ENCODE data around the gene KCNE4. TPM values are rescaled to one million over a fixed set of nuclear protein-coding genes. Genes with fewer than 3 reads are reported as not detected.

KCNE4 gene
- total and polyA plus RNA-seq, 4 donors, result 0.19 to 0.42 (median 0.31) TPM

- Histone ChIP-seq H3K36me3 (ENCODE audit: control insufficient read depth in 4 of 4, insufficient read depth in 3 of 4, low read depth in 1 of 4, low read length in 3 of 4) (no peaks in the 10 kb centered on the region), H3K9ac (ENCODE audit: low read depth in 1 of 2, low read length in 2 of 2) (no peak overlapping the region), H3K27me3 (ENCODE audit: control insufficient read depth in 4 of 4, insufficient read depth in 4 of 4, low read length in 3 of 4) (no peaks in the 10 kb centered on the region), H3K9me3 (ENCODE audit: control insufficient read depth in 4 of 4, low read length in 3 of 4) (no peaks in the 10 kb centered on the region), H3K4me1 (ENCODE audit: control insufficient read depth in 4 of 4, insufficient read depth in 4 of 4, low read length in 3 of 4) (no peaks in the 10 kb centered on the region), H3K4me3 (ENCODE audit: low read depth in 1 of 3, low read length in 3 of 3) (no peak overlapping the region), H3K27ac (ENCODE audit: low read depth in 1 of 2, low read length in 2 of 2) (no peak overlapping the region)
- 68% methylated on average over 4 of the region's 4 CpGs for WGBS
- DNase-seq (ENCODE audit: low spot score), result no peak
- peak; percentile 10 to 16 for TF ChIP-seq RAD21 (IDR thresholded peaks at IDR 0.05)
- TF ChIP-seq MAX (IDR thresholded peaks at IDR 0.05), result no peak
- TF ChIP-seq YY1 (IDR thresholded peaks at IDR 0.05), result no peak
- no peak for TF ChIP-seq ATF3 (IDR thresholded peaks at IDR 0.05)
- no peak for TF ChIP-seq FOXA2 (IDR thresholded peaks at IDR 0.05)
Observed at GRCh38 chr2:223100061-223100511, 48.1 kb downstream of the KCNE4 start.

- Histone ChIP-seq H3K9me3 (ENCODE audit: control insufficient read depth in 4 of 4, low read length in 3 of 4) (no peaks in the 10 kb centered on the region), H3K9ac (ENCODE audit: low read depth in 1 of 2, low read length in 2 of 2) (no peak overlapping the region), H3K4me1 (ENCODE audit: control insufficient read depth in 4 of 4, insufficient read depth in 4 of 4, low read length in 3 of 4) (no peaks in the 10 kb centered on the region), H3K36me3 (ENCODE audit: control insufficient read depth in 4 of 4, insufficient read depth in 3 of 4, low read depth in 1 of 4, low read length in 3 of 4) (no peaks in the 10 kb centered on the region), H3K27me3 (ENCODE audit: control insufficient read depth in 4 of 4, insufficient read depth in 4 of 4, low read length in 3 of 4) (no peaks in the 10 kb centered on the region), H3K4me3 (ENCODE audit: low read depth in 1 of 3, low read length in 3 of 3) (no peak overlapping the region), H3K27ac (ENCODE audit: low read depth in 1 of 2, low read length in 2 of 2) (no peak overlapping the region)
- 47% methylated on average over 4 of the region's 4 CpGs for WGBS
- no peak for DNase-seq (ENCODE audit: low spot score)
- TF ChIP-seq FOXA1 (IDR thresholded peaks at IDR 0.05) (no peak), FOXA2 (IDR thresholded peaks at IDR 0.05) (no peak), RAD21 (IDR thresholded peaks at IDR 0.05) (peak; percentile 51 to 73), SP1 (IDR thresholded peaks at IDR 0.05) (no peak), GABPA (IDR thresholded peaks at IDR 0.05 in 1 of 2, conservative IDR thresholded peaks at IDR 0.05 in 1 of 2) (no peak), CTCF (IDR thresholded peaks at IDR 0.05; ENCODE audit: low read depth, low read length, missing input control) (peak; percentile 37), REST (IDR thresholded peaks at IDR 0.05) (no peak)
Observed at GRCh38 chr2:223101340-223102039, 49.5 kb downstream of the KCNE4 start.

GRCh38 chr2:223102040-223102400 lies 50.0 kb downstream of the KCNE4 start:
- no peak overlapping the region for H3K27ac ChIP-seq (ENCODE audit: low read depth in 1 of 2, low read length in 2 of 2)
- WGBS, result 72% methylated on average over 3 of the region's 3 CpGs
- H3K9ac ChIP-seq (ENCODE audit: low read depth in 1 of 2, low read length in 2 of 2), result no peak overlapping the region
- no peaks in the 10 kb centered on the region for H3K9me3 ChIP-seq (ENCODE audit: control insufficient read depth in 4 of 4, low read length in 3 of 4)
- no peaks in the 10 kb centered on the region for H3K36me3 ChIP-seq (ENCODE audit: control insufficient read depth in 4 of 4, insufficient read depth in 3 of 4, low read depth in 1 of 4, low read length in 3 of 4)
- H3K4me3 ChIP-seq (ENCODE audit: low read depth in 1 of 3, low read length in 3 of 3), result no peak overlapping the region
- H3K27me3 ChIP-seq (ENCODE audit: control insufficient read depth in 4 of 4, insufficient read depth in 4 of 4, low read length in 3 of 4), result no peaks in the 10 kb centered on the region
- no peaks in the 10 kb centered on the region for H3K4me1 ChIP-seq (ENCODE audit: control insufficient read depth in 4 of 4, insufficient read depth in 4 of 4, low read length in 3 of 4)
- DNase-seq (ENCODE audit: low spot score), result no peak
- TF ChIP-seq CTCF (IDR thresholded peaks at IDR 0.05; ENCODE audit: low read depth, low read length, missing input control) (no peak), EGR1 (IDR thresholded peaks at IDR 0.05; ENCODE audit: low read depth in 2 of 2) (no peak), RXRA (IDR thresholded peaks at IDR 0.05) (no peak), GABPA (IDR thresholded peaks at IDR 0.05 in 1 of 2, conservative IDR thresholded peaks at IDR 0.05 in 1 of 2) (no peak), MAX (IDR thresholded peaks at IDR 0.05) (no peak), REST (IDR thresholded peaks at IDR 0.05) (no peak), HNF4G (IDR thresholded peaks at IDR 0.05) (no peak), FOXA2 (IDR thresholded peaks at IDR 0.05) (no peak), YY1 (IDR thresholded peaks at IDR 0.05) (no peak)

Data from liver (tissue), 9 donors.